Activated CD8-positive, alpha-beta memory T cell treated with anti-CD3 and anti-CD28 coated beads, Interleukin-2, amount 10 ng/mL, durations not matched to agents 7 days and 5 days (primary cell): ENCODE results near the gene CBY1. TPM values are rescaled to one million over a fixed set of nuclear protein-coding genes. Genes with fewer than 3 reads are reported as not detected.
"Not testable (repeated sequence)": the region's sequence is repeated elsewhere in the genome, so short reads cannot be mapped to it uniquely, and the experiment has no call there.

Experiments
- ATAC-seq: fragments of 150-1000 bp; cut with Tn5 transposase; one replicate; pipeline ENCODE4 v1.10.0; 2021; ENCODE audit warnings: moderate library complexity
- CTCF ChIA-PET: fragments of 350-600 bp; sonication (Branson Sonifier 250); formaldehyde crosslinking; loops from one replicate; lab custom pipeline; 2021; ENCODE audit warnings: antibody characterized with exemption; lab: Charles Lee
- DNase-seq: peaks from one replicate; pipeline ENCODE4 v3.0.0-alpha.2; 2020
- H3K27ac Mint-ChIP-seq: one replicate; pipeline ENCODE4 v1.8.0; 2021; ENCODE audit warnings: mild to moderate bottlenecking, mixed read lengths
- H3K27me3 Mint-ChIP-seq: one replicate; pipeline ENCODE4 v1.8.0; 2021; ENCODE audit warnings: mixed read lengths
- H3K36me3 Mint-ChIP-seq: one replicate; pipeline ENCODE4 v1.8.0; 2021; ENCODE audit warnings: mild to moderate bottlenecking, mixed read lengths
- H3K4me1 Mint-ChIP-seq: one replicate; pipeline ENCODE4 v1.8.0; 2021; ENCODE audit warnings: mixed read lengths
- H3K4me3 Mint-ChIP-seq: one replicate; pipeline ENCODE4 v1.8.0; 2021; ENCODE audit warnings: mild to moderate bottlenecking, moderate library complexity, mixed read lengths
- H3K9me3 Mint-ChIP-seq: one replicate; pipeline ENCODE4 v1.8.0; 2022; ENCODE audit warnings: low read depth, mixed read lengths
- total RNA-seq, 2 experiments: library from RNA; stranded (reverse); gene quantifications; one replicate each; pipeline ENCODE4 v1.2.3, GENCODE V29; 2021

The CBY1 gene
- 10 to 100 TPM; 11.2 to 12.0 TPM for total RNA-seq

DNA sequence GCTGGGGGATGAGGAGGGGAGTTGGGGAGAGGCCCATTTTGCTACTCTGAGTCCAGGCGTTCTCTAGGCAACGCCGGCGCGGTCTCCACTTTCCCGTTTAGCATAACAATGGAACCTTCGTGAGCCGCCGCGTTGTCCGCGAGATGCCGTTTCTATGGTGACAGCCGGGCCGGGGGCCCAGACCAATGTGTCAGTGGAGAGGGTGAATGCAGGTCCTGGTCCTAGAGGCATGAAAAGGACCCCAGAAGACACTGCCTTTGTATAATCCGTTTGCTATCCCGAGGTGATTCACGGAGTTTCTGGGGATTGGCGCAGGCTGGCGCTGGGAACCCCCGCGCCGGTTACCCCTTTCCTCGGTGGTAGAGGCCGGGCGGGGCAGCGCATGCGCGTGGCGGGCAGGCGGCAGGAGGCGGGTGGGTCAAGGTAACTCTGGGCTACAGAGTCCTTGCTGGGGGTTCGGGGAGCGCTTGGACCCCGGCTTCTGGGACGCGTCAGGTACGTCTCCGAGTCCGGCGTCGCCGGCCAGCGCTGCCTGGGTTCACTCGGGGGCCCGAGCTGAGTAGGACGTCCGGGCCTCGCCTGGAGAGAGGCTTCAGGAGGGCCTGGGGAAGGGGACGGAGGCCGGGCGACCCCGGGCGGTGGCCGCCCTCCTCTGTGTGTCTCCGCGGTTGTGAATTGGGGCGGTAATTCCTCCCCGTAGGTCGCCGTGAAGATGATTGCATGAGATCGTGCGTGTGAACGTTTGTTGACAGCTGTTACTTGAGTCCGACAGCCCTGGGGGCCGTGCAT lies at the start of gene CBY1, which contains the start of gene FAM227A:
Gene CBY1, plus strand, starts transcription at position 383 of the 789 bp plus-strand sequence. CDS start 11,417 bp downstream, outside the sequence.
Gene FAM227A, minus strand, starts transcription at position 137 of the 789 bp plus-strand sequence. CDS start 6,224 bp downstream, outside the sequence.
- CTCF ChIA-PET, result interaction anchor here (1.8 kb wide), 1 partner anchor 25 kb away, joined by 8 read pairs; the partner anchor contains the start of gene TOMM22
- DNase-seq, result peak; percentile 89

GRCh38 chr22:38607680-38608079 lies 48.8 kb upstream of the CBY1 start:
- no peaks in the 10 kb centered on the region for H3K9me3 Mint-ChIP-seq
- CTCF ChIA-PET, result no interaction called here
- H3K4me1 Mint-ChIP-seq, result no peaks in the 10 kb centered on the region
- ATAC-seq, result no peak
- H3K27ac Mint-ChIP-seq, result no peak overlapping the region
- H3K4me3 Mint-ChIP-seq, result no peak overlapping the region
- DNase-seq, result no peak
- no peaks in the 10 kb centered on the region for H3K36me3 Mint-ChIP-seq
- peaks cover 2% of the 10 kb centered on the region for H3K27me3 Mint-ChIP-seq

More for the DNA sequence above, at the start of gene CBY1, which contains the start of gene FAM227A:
- Mint-ChIP-seq H3K4me3 (peak within 1 kb of the TSS; percentile 80), H3K27me3 (no peaks in the 10 kb centered on the region), H3K9me3 (no peaks in the 10 kb centered on the region), H3K36me3 (no peaks in the 10 kb centered on the region), H3K27ac (peak within 1 kb of the TSS; percentile 94), H3K4me1 (peaks cover 22% of the 10 kb centered on the region)
- ATAC-seq, result peak; percentile 87

GRCh38 chr22:38608992-38609750 lies 47.3 kb upstream of the CBY1 start:
- ATAC-seq (no peak), DNase-seq (no peak)
- Mint-ChIP-seq H3K36me3 (no peaks in the 10 kb centered on the region), H3K4me3 (no peak overlapping the region), H3K4me1 (no peaks in the 10 kb centered on the region), H3K27me3 (no peaks in the 10 kb centered on the region), H3K9me3 (no peaks in the 10 kb centered on the region), H3K27ac (no peak overlapping the region)
- CTCF ChIA-PET, result no interaction called here

GRCh38 chr22:38610234-38610633 lies 46.2 kb upstream of the CBY1 start:
- no peak for DNase-seq
- ATAC-seq, result no peak
- peaks cover 4% of the 10 kb centered on the region for H3K27me3 Mint-ChIP-seq
- no peaks in the 10 kb centered on the region for H3K9me3 Mint-ChIP-seq
- H3K36me3 Mint-ChIP-seq, result no peaks in the 10 kb centered on the region
- CTCF ChIA-PET, result no interaction called here
- no peaks in the 10 kb centered on the region for H3K4me1 Mint-ChIP-seq
- H3K4me3 Mint-ChIP-seq, result no peak overlapping the region
- H3K27ac Mint-ChIP-seq, result no peak overlapping the region

DNA sequence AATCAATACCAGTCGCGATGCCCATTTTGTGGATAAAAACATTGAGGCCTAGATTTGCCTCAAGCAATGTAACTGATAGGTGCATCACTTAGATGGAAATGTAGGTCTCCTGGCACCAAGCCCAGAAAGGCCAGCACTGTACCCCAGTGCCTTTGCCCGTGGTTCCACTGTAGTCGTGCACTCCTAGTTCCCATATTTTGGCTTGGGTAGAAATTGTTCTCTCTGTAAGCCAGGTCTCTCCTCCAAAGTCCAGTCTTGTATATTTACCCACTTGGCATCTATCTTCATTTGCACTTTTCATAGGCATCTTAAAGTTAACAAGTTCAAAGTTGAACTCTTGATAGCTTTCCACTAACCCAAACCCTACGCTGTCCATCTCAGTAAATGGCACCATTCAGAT lies 44.9 kb upstream of the CBY1 start:
- ATAC-seq (no peak), DNase-seq (no peak)
- Mint-ChIP-seq H3K4me1 (no peaks in the 10 kb centered on the region), H3K27me3 (peaks cover 4% of the 10 kb centered on the region), H3K27ac (no peak overlapping the region), H3K36me3 (no peaks in the 10 kb centered on the region), H3K9me3 (no peaks in the 10 kb centered on the region), H3K4me3 (no peak overlapping the region)
- CTCF ChIA-PET, result no interaction called here

DNA sequence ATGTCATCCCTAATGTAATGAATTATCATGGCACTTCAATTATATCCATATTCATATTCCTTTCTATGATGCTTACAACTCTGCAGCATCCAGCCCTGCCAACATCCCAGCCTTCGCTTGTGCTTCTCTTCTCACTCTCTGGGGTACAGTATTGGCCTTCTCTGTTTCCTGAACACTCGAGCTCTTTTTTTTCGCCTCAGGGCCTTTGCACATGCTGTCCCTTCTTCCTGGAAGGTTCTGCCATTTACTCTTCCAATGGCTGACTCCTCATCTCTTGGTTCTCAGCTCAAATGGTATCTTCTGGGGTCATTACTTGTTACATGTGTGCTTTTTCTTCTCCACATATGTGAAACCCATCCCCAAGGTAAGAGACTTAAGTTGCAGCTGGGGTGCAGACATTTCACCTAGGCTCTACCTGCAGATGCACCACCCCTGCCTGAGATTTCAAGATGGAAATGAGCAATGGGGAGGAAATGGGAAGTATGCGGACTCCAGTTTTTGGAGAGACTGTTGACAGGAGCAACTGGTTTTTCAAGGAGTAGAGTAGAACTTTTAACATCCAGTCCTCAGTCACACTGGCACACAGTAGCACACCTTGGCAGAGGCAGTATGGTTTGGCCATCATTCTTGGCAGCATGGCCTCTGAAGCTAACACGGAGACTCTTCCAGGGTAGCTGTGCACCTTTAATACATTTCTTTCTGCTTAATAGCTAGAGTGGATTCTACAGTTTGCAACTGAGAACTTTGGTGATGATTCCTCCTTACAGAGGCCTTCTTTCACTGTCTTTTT lies 44.0 kb upstream of the CBY1 start:
- H3K4me1 Mint-ChIP-seq, result no peaks in the 10 kb centered on the region
- no peak overlapping the region for H3K27ac Mint-ChIP-seq
- H3K27me3 Mint-ChIP-seq, result peaks cover 4% of the 10 kb centered on the region
- CTCF ChIA-PET, result no interaction called here
- H3K9me3 Mint-ChIP-seq, result no peaks in the 10 kb centered on the region
- H3K4me3 Mint-ChIP-seq, result no peak overlapping the region
- ATAC-seq (no peak), DNase-seq (no peak)
- H3K36me3 Mint-ChIP-seq, result no peaks in the 10 kb centered on the region

GRCh38 chr22:38613588-38613987 lies 42.9 kb upstream of the CBY1 start:
- CTCF ChIA-PET, result interaction anchor here (0.6 kb wide), 1 partner anchor 561 kb away, joined by 3 read pairs; no protein-coding TSS in a partner anchor
- no peak for ATAC-seq

DNA sequence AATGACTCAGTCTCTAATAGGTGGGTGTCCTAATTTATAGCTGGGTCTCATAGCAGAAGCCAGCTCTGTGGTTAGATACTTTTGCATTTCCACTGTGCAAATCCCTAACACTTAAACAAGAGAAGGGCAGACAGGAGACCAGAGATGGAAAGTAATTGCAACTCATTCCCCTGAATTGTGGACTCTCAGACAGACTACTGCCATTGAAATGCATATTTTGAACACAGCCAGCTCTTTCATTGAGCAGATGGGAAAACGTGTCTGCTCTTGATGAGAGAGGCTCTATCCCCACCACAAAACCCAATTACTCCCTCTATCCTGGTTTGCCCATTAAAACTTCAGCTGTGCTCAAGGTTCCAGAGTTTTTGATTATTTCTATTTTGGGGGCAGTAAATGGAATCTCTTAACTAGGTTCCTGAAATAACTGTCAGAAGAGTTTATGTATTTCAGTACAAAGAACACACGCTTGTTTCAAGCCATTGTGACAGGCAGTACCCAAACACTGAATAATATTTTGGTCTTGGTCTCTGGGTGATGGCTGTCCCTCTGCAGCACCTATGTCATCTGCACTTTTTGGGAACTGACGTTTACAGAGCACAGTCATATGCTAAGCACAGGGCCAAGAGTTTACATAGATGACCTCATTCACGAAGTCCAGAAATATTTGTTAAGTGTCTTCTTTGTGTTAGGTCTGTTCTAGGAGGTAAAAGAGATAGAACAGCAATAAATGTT lies 41.9 kb upstream of the CBY1 start:
- Mint-ChIP-seq H3K27me3 (peaks cover 6% of the 10 kb centered on the region), H3K36me3 (no peaks in the 10 kb centered on the region), H3K9me3 (no peaks in the 10 kb centered on the region), H3K4me3 (no peak overlapping the region), H3K27ac (no peak overlapping the region), H3K4me1 (no peaks in the 10 kb centered on the region)
- no peak for ATAC-seq
- DNase-seq, result no peak
- CTCF ChIA-PET, result no interaction called here

More at GRCh38 chr22:38613588-38613987, 42.9 kb upstream of the CBY1 start:
- Mint-ChIP-seq H3K9me3 (no peaks in the 10 kb centered on the region), H3K27me3 (peaks cover 4% of the 10 kb centered on the region), H3K36me3 (no peaks in the 10 kb centered on the region), H3K4me1 (no peaks in the 10 kb centered on the region), H3K4me3 (no peak overlapping the region), H3K27ac (no peak overlapping the region)
- no peak for DNase-seq

DNA sequence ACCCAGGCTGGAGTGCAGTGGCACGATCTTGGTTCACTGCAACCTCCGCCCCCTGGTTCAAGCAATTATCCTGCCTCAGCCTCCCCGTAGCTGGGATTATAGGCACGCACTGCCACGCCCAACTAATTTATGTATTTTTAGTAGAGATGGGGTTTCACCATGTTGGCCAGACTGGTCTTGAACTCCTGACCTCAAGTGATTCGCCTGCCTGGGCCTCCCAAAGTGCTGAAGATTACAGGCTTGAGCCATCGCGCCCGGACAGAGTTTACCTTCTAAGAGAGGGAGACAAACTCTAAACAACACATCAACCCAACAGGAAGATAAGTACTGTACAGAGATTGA lies 41.4 kb upstream of the CBY1 start:
- H3K27ac Mint-ChIP-seq, DNase-seq, H3K27me3 Mint-ChIP-seq, CTCF ChIA-PET, H3K9me3 Mint-ChIP-seq, H3K36me3 Mint-ChIP-seq, ATAC-seq, H3K4me3 Mint-ChIP-seq, H3K4me1 Mint-ChIP-seq: not testable (repeated sequence)

- Mint-ChIP-seq H3K27ac (no peak overlapping the region), H3K27me3 (peaks cover 6% of the 10 kb centered on the region), H3K4me3 (no peak overlapping the region), H3K4me1 (no peaks in the 10 kb centered on the region), H3K36me3 (no peaks in the 10 kb centered on the region), H3K9me3 (no peaks in the 10 kb centered on the region)
- ATAC-seq (no peak), DNase-seq (no peak)
- CTCF ChIA-PET, result no interaction called here
Measured at GRCh38 chr22:38618258-38618657, 38.2 kb upstream of the CBY1 start.

DNA sequence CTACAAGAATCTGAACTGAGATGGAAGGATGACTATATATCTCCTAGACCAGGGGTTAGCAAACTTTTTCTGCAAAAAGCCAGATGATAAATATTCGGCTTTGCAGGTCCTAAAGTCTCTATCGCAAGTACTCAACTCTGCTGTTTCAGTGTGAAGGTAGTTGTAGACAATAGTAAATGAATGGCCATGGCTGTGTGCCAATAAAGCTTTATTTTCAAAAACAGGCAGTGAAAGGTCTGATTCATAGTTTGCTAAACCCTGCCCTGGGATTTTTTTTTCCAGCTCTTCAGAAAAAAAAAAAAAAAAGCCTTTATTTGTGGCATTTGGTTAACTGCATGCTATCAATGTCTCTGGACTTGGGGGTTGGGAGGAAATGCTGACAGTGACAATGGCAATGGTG lies 37.8 kb upstream of the CBY1 start:
- peaks cover 6% of the 10 kb centered on the region for H3K27me3 Mint-ChIP-seq
- no peaks in the 10 kb centered on the region for H3K9me3 Mint-ChIP-seq
- no peak overlapping the region for H3K4me3 Mint-ChIP-seq
- CTCF ChIA-PET, result no interaction called here
- H3K36me3 Mint-ChIP-seq, result no peaks in the 10 kb centered on the region
- no peaks in the 10 kb centered on the region for H3K4me1 Mint-ChIP-seq
- no peak for ATAC-seq
- no peak overlapping the region for H3K27ac Mint-ChIP-seq
- no peak for DNase-seq

DNA sequence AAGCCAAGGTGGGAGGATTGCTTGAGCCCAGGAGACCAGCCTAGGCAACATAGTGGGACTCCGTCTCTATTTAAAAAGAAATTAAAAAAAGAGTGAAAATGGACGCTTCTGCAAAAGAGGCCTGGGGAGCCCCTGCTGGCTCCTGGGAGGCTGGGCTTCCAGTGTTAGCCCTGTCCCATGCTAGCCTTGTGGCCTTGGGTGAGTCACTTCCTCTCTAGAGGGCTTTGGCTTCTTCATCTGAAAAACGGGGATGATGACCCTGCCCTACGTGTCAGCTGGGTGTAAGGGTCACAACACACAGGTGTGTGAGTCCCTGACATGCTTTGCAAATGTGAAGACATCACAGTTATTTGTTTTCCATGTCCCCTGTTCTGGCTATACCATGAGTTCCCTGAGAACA lies 33.1 kb upstream of the CBY1 start:
- CTCF ChIA-PET, result no interaction called here
- H3K27me3 Mint-ChIP-seq, result peaks cover 2% of the 10 kb centered on the region
- DNase-seq (no peak), ATAC-seq (no peak)
- no peaks in the 10 kb centered on the region for H3K4me1 Mint-ChIP-seq
- H3K36me3 Mint-ChIP-seq, result no peaks in the 10 kb centered on the region
- no peak overlapping the region for H3K27ac Mint-ChIP-seq
- no peaks in the 10 kb centered on the region for H3K9me3 Mint-ChIP-seq
- H3K4me3 Mint-ChIP-seq, result no peak overlapping the region

DNA sequence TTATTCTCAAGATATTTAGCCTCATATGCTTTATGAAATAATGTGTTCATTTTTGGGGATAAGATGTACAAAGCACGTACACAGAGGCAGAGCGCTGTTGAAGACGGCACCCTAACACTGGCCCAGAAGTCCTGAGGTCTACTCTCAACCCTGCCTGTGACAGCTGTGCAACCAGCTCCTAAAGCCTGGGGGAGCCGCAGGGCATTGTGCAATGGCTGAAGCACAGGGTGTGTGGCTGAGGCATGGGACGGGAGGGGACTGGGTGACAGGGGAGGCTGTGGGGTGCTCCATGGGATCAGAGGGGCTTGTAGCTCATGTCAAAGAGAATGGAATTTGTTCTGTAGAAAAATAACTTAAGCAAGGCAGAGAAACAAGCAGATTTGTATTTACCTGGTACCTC lies 28.0 kb upstream of the CBY1 start:
- Mint-ChIP-seq H3K9me3 (no peaks in the 10 kb centered on the region), H3K27ac (no peak overlapping the region), H3K36me3 (no peaks in the 10 kb centered on the region), H3K27me3 (no peaks in the 10 kb centered on the region), H3K4me3 (no peak overlapping the region), H3K4me1 (peaks cover 15% of the 10 kb centered on the region)
- no peak for ATAC-seq
- DNase-seq, result no peak
- CTCF ChIA-PET, result no interaction called here
